SK-N-MC (cell line): ENCODE results near the gene FOXA3.

Source experiments
- EZH2 ChIP-seq: fragments of 200-600 bp; sonication (generic); IDR thresholded peaks from one replicate; pipeline ENCODE4 v1.6.1; 2017; ENCODE audit warnings: antibody characterized with exemption
- POLR2AphosphoS5 ChIP-seq: IDR thresholded peaks from 2 replicates; pipeline ENCODE4 v1.6.1; 2012; ENCODE audit warnings: mild to moderate bottlenecking, low read depth, low read length, borderline replicate concordance

DNA sequence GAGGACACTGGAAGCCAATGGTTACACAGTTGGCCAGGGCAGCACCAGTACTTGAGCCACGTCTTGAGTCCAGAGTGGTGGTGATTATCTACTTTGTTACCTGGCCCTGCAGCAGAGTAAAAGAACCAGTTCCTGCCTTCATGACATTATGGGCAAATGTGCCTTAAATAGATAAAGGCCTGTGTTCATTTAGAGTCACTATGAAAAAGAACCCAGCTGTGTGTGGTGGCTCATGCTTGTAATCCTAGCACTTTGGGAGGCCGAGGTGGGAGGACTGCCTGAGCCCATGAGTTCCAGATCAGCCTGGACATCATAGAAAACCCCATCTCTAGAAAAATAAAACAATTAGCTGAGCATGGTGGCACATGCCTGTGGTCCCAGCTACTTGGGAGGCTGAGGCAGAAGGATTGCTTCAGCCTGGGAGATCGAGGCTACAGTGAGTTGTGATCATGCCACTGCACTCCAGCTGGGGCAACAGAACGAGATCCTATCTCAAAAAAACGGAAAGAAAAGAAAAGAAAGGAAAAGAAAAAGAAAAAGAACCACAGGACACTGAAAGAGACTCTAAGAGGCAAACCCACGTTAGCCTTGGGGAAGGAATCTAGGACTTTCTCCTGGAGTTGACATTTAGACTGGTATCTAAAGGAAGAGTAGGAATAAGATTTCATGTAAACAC is 25.2 kb downstream of the FOXA3 start:
- TF ChIP-seq EZH2 (no peak), POLR2AphosphoS5 (no peak)
